ENCODE measurements around the gene ZNF224.
"Not testable (repeated sequence)": the region's sequence is repeated elsewhere in the genome, so short reads cannot be mapped to it uniquely, and the experiment has no call there.

ZNF224 gene

GRCh38 chr19:44093931-44094765 is at the start of gene ZNF224:
ZNF224 (plus strand) TSS chr19:44094361; CDS start chr19:44097874, 3,513 bp downstream.
- peak; percentile 84 for DNase-seq (ENCODE audit: low spot score)

GRCh38 chr19:44050740-44051649 is 43.2 kb upstream of the ZNF224 start:
- peak; percentile 11 for DNase-seq (ENCODE audit: low spot score)

GRCh38 chr19:44051650-44052402 is 42.3 kb upstream of the ZNF224 start, which contains the start of gene ZNF223:
ZNF223 (plus strand) TSS chr19:44052036; CDS start chr19:44055177, 3,141 bp downstream.
- peak; percentile 78 for DNase-seq (ENCODE audit: low spot score)

- DNase-seq (ENCODE audit: low spot score): no peak
Measured at GRCh38 chr19:44055870-44056269, 38.3 kb upstream of the ZNF224 start.

GRCh38 chr19:44059229-44059628 is 34.9 kb upstream of the ZNF224 start:
- DNase-seq (ENCODE audit: low spot score): no peak

GRCh38 chr19:44061038-44061437 is 33.1 kb upstream of the ZNF224 start:
- no peak for DNase-seq (ENCODE audit: low spot score)

- DNase-seq (ENCODE audit: low spot score): no peak
Measured at GRCh38 chr19:44066305-44066704, 27.9 kb upstream of the ZNF224 start.

GRCh38 chr19:44069415-44069814 is 24.7 kb upstream of the ZNF224 start:
- DNase-seq (ENCODE audit: low spot score): no peak

- peak; percentile 90 for DNase-seq (ENCODE audit: low spot score)
Measured at GRCh38 chr19:44071824-44072542, 22.2 kb upstream of the ZNF224 start, which contains the start of gene ZNF284. ZNF284 (plus strand) TSS chr19:44072159; CDS start chr19:44076390, 4,231 bp downstream.

- DNase-seq (ENCODE audit: low spot score): no peak
Measured at GRCh38 chr19:44072543-44073401, 21.4 kb upstream of the ZNF224 start.

GRCh38 chr19:44076325-44076724 is 17.8 kb upstream of the ZNF224 start:
- no peak for DNase-seq (ENCODE audit: low spot score)

GRCh38 chr19:44092108-44092507 is 2.1 kb upstream of the ZNF224 start:
- no peak for DNase-seq (ENCODE audit: low spot score)

GRCh38 chr19:44107751-44108150 is 13.6 kb downstream of the ZNF224 start:
- no peak for DNase-seq (ENCODE audit: low spot score)

- DNase-seq (ENCODE audit: low spot score): no peak
Measured at GRCh38 chr19:44109458-44109857, 15.3 kb downstream of the ZNF224 start.

GRCh38 chr19:44111910-44112463 is 17.8 kb downstream of the ZNF224 start:
- no peak for DNase-seq (ENCODE audit: low spot score)

- DNase-seq (ENCODE audit: low spot score): no peak
Measured at GRCh38 chr19:44112802-44113137, 18.6 kb downstream of the ZNF224 start.

- peak; percentile 91 for DNase-seq (ENCODE audit: low spot score)
Measured at GRCh38 chr19:44113138-44113783, 19.1 kb downstream of the ZNF224 start, which contains the start of gene ZNF225. ZNF225 (plus strand) TSS chr19:44113399; CDS start chr19:44115828, 2,429 bp downstream.

- no peak for DNase-seq (ENCODE audit: low spot score)
Measured at GRCh38 chr19:44113784-44114390, 19.7 kb downstream of the ZNF224 start.

GRCh38 chr19:44121162-44121561 is 27.0 kb downstream of the ZNF224 start:
- not testable (repeated sequence) for DNase-seq (ENCODE audit: low spot score)

Measured in CD4-positive, alpha-beta T cell treated with Interleukin-6 at 100 ng/mL for 8 hours (primary cell).